ENCODE data around the gene ANKRD13B.
"Not testable (repeated sequence)": the region's sequence is repeated elsewhere in the genome, so short reads cannot be mapped to it uniquely, and the experiment has no call there.

ANKRD13B gene

GRCh38 chr17:29640981-29641642, 48.2 kb downstream of the ANKRD13B start:
- DNase-seq (ENCODE audit: low read depth in 3 of 3, low spot score in 1 of 3) = no peak

GRCh38 chr17:29642171-29642611, 49.3 kb downstream of the ANKRD13B start:
- no peak for DNase-seq (ENCODE audit: low read depth in 3 of 3, low spot score in 1 of 3)

- DNase-seq (ENCODE audit: low read depth in 3 of 3, low spot score in 1 of 3) = no peak
Measured at GRCh38 chr17:29643817-29644160, 50.9 kb downstream of the ANKRD13B start.

GRCh38 chr17:29645515-29646051, 52.7 kb downstream of the ANKRD13B start:
- DNase-seq (ENCODE audit: low read depth in 3 of 3, low spot score in 1 of 3) = no peak

- no peak for DNase-seq (ENCODE audit: low read depth in 3 of 3, low spot score in 1 of 3)
Measured at GRCh38 chr17:29648005-29648404, 55.1 kb downstream of the ANKRD13B start.

GRCh38 chr17:29649359-29649758, 56.4 kb downstream of the ANKRD13B start:
- DNase-seq (ENCODE audit: low read depth in 3 of 3, low spot score in 1 of 3) = no peak

GRCh38 chr17:29650396-29650795, 57.5 kb downstream of the ANKRD13B start:
- DNase-seq (ENCODE audit: low read depth in 3 of 3, low spot score in 1 of 3) = no peak

- not testable (repeated sequence) for DNase-seq (ENCODE audit: low read depth in 3 of 3, low spot score in 1 of 3)
Measured at GRCh38 chr17:29651913-29652312, 59.0 kb downstream of the ANKRD13B start.

GRCh38 chr17:29652976-29653375, 60.0 kb downstream of the ANKRD13B start:
- no peak for DNase-seq (ENCODE audit: low read depth in 3 of 3, low spot score in 1 of 3)

GRCh38 chr17:29653995-29654714, 61.2 kb downstream of the ANKRD13B start:
- no peak for DNase-seq (ENCODE audit: low read depth in 3 of 3, low spot score in 1 of 3)

- DNase-seq (ENCODE audit: low read depth in 3 of 3, low spot score in 1 of 3) = no peak
Measured at GRCh38 chr17:29655323-29655722, 62.4 kb downstream of the ANKRD13B start.

GRCh38 chr17:29659155-29659554, 66.2 kb downstream of the ANKRD13B start:
- no peak for DNase-seq (ENCODE audit: low read depth in 3 of 3, low spot score in 1 of 3)

- DNase-seq (ENCODE audit: low read depth in 3 of 3, low spot score in 1 of 3) = no peak
Measured at GRCh38 chr17:29661213-29661612, 68.3 kb downstream of the ANKRD13B start.

GRCh38 chr17:29663155-29663554, 70.2 kb downstream of the ANKRD13B start:
- no peak for DNase-seq (ENCODE audit: low read depth in 3 of 3, low spot score in 1 of 3)
